GM19395 (cell line): ENCODE measurements around the gene FTL.

ENCODE experiments used
- ATAC-seq: cut with Tn5 transposase; IDR thresholded peaks from one replicate; pipeline ENCODE4 v1.9.1; 2021; ENCODE audit warnings: mild to moderate bottlenecking, moderate library complexity; ENCODE audit not compliant: unreplicated experiment

FTL gene

GRCh38 chr19:48990400-48990799 lies 25.3 kb downstream of the FTL start:
- no peak for ATAC-seq

- ATAC-seq, result no peak
Measured at GRCh38 chr19:48991011-48991609, 26.0 kb downstream of the FTL start.

- ATAC-seq, result no peak
Measured at GRCh38 chr19:48991873-48992580, 26.9 kb downstream of the FTL start.

- peak; percentile 13 for ATAC-seq
Measured at GRCh38 chr19:48992581-48993174, 27.6 kb downstream of the FTL start.

- ATAC-seq, result peak; percentile 87
Measured at GRCh38 chr19:48993175-48994034, 28.3 kb downstream of the FTL start, which contains the start of the genes GYS1 and RUVBL2. GYS1 (minus strand) TSS chr19:48993309; CDS start chr19:48993112, 197 bp downstream. RUVBL2 (plus strand) TSS chr19:48993887; CDS start chr19:48993912, 25 bp downstream.

- ATAC-seq, result no peak
Measured at GRCh38 chr19:48994035-48994386, 28.9 kb downstream of the FTL start.

- ATAC-seq, result no peak
Measured at GRCh38 chr19:48997972-48998371, 32.9 kb downstream of the FTL start.

- ATAC-seq, result no peak
Measured at GRCh38 chr19:48999481-49000325, 34.6 kb downstream of the FTL start.

- ATAC-seq, result no peak
Measured at GRCh38 chr19:49004133-49004532, 39.0 kb downstream of the FTL start.

- no peak for ATAC-seq
Measured at GRCh38 chr19:49004964-49005614, 40.0 kb downstream of the FTL start.

- no peak for ATAC-seq
Measured at GRCh38 chr19:49006905-49007304, 41.8 kb downstream of the FTL start.

GRCh38 chr19:49009828-49010227 lies 44.7 kb downstream of the FTL start:
- no peak for ATAC-seq

GRCh38 chr19:49010453-49010852 lies 45.3 kb downstream of the FTL start:
- ATAC-seq, result no peak

GRCh38 chr19:49011194-49011593 lies 46.1 kb downstream of the FTL start:
- ATAC-seq, result no peak

GRCh38 chr19:49014123-49014869 lies 49.2 kb downstream of the FTL start:
- no peak for ATAC-seq

- ATAC-seq, result no peak
Measured at GRCh38 chr19:49014870-49015255, 49.8 kb downstream of the FTL start.

- ATAC-seq, result no peak
Measured at GRCh38 chr19:49016067-49016839, 51.1 kb downstream of the FTL start.
